Glomerular endothelial cell (primary cell): ENCODE measurements around the gene PCIF1. TPM values are rescaled to one million over a fixed set of nuclear protein-coding genes. Genes with fewer than 3 reads are reported as not detected.

Source experiments
- DNase-seq: peaks from one replicate; pipeline ENCODE4 v3.0.0-alpha.2; 2011; ENCODE audit warnings: low read depth, low spot score; ENCODE audit errors: extremely low read depth
- total RNA-seq: library from RNA; depleted of rRNA; stranded (reverse); fragments of >200 nt; gene quantifications from 2 replicates; pipeline ENCODE4 v1.2.3, GENCODE V29; 2015

PCIF1 gene
- total RNA-seq, 1 donor from 2014 or later = 17.4 TPM

GRCh38 chr20:45964006-45964400 lies 29.5 kb downstream of the PCIF1 start:
- DNase-seq = no peak

DNA sequence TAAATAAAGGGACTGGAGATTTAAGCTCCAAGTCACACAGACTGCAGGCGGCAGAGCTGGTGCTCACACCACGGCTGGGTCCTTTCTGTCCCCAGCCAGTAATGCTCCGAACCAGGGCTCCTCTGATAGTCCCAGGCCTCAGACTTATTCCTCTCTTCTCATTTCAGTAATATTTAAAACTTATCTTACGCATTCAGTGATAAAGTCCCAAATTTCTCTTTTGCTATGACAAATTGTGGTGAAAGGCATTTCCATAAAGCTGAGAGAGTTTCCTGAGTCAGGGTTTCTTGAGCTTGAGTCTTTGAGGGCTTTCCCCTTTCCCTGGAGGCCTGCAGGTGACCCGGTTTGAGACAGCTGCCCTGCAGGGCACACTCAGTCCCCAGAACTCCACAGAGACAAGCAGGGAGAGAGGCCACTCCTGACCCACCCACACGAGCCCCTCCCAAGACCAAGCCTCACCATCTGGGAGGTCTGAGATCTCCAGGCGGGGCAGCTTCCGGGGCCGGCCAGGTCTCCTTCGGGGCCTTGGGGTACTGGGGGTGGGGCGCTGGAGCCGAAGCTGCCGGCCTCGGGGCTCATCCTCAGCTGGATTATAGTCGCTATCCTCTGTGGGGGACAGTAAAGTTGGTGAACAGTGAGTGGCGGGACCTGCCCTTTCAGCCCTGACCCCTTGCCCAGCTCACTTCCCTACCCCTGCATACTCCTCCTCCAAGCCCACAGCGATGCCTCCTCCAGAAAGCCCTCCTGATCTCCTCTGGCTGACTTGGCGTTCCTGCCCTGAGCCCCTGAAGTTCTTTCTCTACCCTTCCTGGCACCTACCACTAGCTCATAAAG lies 30.9 kb downstream of the PCIF1 start:
- DNase-seq = no peak

- DNase-seq = no peak
Measured at GRCh38 chr20:45967551-45968080, 33.1 kb downstream of the PCIF1 start.

DNA sequence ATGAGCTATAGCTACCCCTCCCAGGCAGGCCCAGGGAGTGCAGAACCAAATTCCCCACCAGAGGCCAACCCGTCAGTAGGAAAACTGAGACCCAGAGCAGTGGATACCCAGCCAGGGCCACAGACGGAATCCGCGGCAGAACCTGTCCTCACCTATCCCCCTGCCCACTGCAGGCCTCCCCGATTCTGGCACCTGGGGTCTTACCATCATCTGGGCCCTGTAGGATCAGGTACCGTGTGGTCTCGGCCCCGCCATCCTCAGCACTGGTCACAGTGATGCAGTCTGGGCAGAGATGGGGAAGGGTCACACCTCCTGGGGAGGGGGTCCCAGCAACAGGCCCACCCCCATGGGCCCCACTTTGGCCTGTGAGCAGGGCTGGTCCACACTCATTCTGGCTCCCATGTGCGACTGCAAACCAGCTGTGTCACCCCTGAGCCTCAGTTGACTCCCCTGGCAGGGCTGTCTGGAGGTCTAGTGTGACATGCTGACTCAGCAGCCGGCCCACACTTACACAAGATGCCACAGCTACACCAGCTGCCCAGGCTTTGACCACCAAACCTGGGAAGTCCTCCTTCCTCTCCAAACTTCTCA lies 33.7 kb downstream of the PCIF1 start:
- no peak for DNase-seq

GRCh38 chr20:45968801-45969711 lies 34.6 kb downstream of the PCIF1 start:
- no peak for DNase-seq

GRCh38 chr20:45969712-45970634 lies 35.5 kb downstream of the PCIF1 start:
- peak; percentile 34 for DNase-seq

DNA sequence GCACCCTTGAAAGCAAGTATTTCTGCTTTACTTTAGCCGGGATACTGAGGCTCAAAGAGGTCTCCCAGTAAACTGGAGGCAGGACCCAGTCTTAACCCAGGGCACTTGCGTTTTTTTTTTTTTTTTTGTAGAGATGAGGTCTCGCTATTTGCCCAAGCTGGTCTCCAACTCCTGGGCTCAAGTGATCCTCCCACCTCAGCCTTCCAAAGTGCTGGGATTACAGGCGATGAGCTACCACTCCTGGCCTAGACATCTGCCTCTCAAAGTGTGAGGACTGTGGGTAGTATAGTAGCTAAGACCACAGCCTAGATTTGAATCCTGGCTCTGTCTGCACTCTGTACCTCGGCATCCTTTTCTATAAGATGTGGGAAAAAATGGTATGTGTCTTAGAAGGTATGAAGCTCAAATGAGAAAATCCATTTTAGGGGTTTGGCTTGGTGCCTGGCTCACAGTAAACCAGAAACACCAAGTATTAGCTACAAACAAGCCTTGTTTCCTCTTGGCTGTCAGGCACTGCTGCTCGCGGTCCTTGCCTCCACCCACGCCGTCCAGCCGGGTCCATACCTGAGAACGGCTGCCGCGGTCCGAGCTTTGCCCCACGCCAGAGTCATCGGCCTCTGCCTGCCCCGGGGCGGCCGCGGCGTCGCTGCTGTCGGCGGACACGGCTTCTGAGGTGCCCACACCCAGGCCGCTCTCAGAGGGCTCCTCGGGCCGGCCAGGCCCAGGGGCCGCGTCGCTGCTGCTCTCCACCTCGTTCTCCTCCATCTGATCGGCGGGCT lies 36.4 kb downstream of the PCIF1 start:
- no peak for DNase-seq

DNA sequence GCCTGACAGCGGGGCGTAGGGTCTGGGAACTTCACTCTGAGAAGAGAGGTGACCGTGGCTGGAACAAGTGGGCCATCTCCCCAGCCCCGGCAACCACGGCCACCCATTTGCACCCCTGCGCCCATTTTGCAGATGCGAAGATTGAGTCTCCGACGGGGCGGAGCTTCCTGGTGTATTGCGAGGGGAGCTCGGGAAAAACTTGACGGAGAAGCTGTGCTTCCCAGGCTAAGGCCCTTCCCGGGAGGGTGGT lies 36.9 kb downstream of the PCIF1 start:
- DNase-seq = no peak

- peak; percentile 82 for DNase-seq
Measured at GRCh38 chr20:45971675-45972499, 37.4 kb downstream of the PCIF1 start, which contains the start of gene ZNF335. TSS of gene ZNF335 (minus strand) at chr20:45972203. CDS start at chr20:45971410, 793 bp downstream.

GRCh38 chr20:45972500-45973183 lies 38.2 kb downstream of the PCIF1 start:
- DNase-seq = no peak

- no peak for DNase-seq
Measured at GRCh38 chr20:45974896-45975565, 40.5 kb downstream of the PCIF1 start.

DNA sequence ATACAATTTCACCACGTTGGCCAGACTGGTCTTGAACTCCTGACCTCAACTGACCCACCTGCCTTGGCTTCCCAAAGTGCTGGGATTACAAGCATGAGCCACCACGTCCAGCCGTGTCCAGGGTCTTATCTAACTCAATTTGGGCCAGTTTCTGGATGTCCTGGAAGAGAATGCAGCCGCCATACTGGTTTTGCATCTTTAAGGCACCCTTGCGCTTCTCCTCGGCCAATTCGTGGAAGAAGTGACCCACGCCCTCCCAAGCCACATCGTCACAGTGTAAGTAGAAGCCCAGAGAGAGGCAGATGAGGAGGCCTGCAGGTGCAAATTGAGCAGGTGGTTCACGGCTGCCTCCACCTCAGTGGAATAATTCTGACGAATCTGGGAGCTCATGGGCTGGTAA lies 41.2 kb downstream of the PCIF1 start:
- DNase-seq = no peak

DNA sequence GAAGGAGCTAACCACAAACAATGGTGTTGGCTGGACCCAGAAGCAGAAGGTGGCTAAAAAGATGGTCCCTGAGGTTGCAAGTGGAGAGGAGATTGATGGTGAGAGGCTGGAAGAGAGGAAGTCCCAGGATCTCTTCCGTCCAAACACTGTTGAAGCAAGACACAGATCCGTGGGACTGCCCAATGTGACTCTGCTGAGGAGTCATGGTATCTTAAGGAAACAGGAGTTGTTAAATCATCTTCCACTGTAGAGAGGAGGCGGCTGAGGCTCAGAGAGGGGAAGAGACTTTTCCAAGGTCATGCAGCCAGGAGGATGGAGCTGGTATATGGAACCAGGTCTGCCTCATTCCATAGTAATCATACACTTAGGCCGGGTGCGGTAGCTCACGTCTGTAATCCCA lies 41.6 kb downstream of the PCIF1 start:
- no peak for DNase-seq

GRCh38 chr20:45981261-45981660 lies 46.8 kb downstream of the PCIF1 start:
- no peak for DNase-seq

- DNase-seq = no peak
Measured at GRCh38 chr20:45983279-45983743, 48.8 kb downstream of the PCIF1 start.

- DNase-seq = no peak
Measured at GRCh38 chr20:45985573-45985972, 51.1 kb downstream of the PCIF1 start.

GRCh38 chr20:45987108-45987780 lies 52.8 kb downstream of the PCIF1 start:
- DNase-seq = no peak
